ENCODE measurements around the gene PSMF1. TPM values are rescaled to one million over a fixed set of nuclear protein-coding genes. Genes with fewer than 3 reads are reported as not detected.

The PSMF1 gene
- polyA plus RNA-seq, 1 experiment, result 154 TPM

DNA sequence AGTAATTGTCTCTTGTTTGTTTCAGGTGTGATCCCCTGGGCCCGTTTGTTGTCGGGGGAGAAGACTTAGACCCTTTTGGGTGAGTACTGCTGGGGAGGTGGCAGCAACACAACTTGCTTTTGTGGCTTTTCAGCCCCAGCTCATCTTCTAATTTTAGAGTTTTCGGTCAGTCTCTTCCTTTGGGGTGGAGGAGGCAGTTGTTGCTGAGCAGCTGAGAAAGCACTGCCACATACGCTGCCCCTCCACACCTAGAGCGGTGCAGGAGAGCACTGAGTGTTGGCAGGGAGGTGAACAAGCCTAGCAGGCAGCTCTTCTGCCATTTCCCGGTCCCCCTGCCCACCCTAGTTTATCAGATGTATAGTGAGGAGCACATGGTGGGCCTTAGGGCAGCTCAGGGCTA, 44.7 kb downstream of the PSMF1 start:
- DNase-seq (ENCODE audit: low read depth), result no peak
- Histone ChIP-seq H3K4me3 (ENCODE audit: low read depth, low read length) (no peak overlapping the region), H3K36me3 (ENCODE audit: control insufficient read depth, insufficient read depth, low read length) (peaks cover 24% of the 10 kb centered on the region), H3K27me3 (ENCODE audit: control insufficient read depth, insufficient read depth, low read length) (no peaks in the 10 kb centered on the region)
- TF ChIP-seq, protein P1, sequence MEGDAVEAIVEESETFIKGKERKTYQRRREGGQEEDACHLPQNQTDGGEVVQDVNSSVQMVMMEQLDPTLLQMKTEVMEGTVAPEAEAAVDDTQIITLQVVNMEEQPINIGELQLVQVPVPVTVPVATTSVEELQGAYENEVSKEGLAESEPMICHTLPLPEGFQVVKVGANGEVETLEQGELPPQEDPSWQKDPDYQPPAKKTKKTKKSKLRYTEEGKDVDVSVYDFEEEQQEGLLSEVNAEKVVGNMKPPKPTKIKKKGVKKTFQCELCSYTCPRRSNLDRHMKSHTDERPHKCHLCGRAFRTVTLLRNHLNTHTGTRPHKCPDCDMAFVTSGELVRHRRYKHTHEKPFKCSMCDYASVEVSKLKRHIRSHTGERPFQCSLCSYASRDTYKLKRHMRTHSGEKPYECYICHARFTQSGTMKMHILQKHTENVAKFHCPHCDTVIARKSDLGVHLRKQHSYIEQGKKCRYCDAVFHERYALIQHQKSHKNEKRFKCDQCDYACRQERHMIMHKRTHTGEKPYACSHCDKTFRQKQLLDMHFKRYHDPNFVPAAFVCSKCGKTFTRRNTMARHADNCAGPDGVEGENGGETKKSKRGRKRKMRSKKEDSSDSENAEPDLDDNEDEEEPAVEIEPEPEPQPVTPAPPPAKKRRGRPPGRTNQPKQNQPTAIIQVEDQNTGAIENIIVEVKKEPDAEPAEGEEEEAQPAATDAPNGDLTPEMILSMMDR (IDR thresholded peaks at IDR 0.05; ENCODE audit: insufficient read depth, low read depth, low read length), result no peak
- POLR2A ChIA-PET, result no interaction called here
- CTCF ChIA-PET, result no interaction called here

DNA sequence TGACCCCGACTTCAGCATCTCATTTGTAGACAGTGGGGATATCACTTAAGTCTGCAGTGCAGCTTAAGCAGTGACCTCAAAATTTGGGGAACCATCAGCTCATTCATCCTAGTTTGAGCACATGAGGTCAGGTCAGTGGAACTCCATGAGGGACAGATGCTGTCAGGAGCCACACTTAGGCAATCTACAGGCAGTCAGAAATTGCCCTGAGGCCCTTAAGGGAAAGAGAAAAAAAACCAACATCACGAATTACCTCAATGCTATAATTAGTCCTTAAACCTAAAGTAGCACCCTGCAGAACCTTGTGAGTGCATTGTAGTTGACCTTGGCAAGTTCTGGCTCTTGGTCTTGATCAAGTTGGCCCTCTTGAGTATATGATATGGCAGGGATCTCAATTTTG, 45.3 kb downstream of the PSMF1 start:
- H3K36me3 ChIP-seq (ENCODE audit: control insufficient read depth, insufficient read depth, low read length), result peaks cover 26% of the 10 kb centered on the region
- no peak overlapping the region for H3K4me3 ChIP-seq (ENCODE audit: low read depth, low read length)
- no peak for DNase-seq (ENCODE audit: low read depth)
- CTCF ChIA-PET, result no interaction called here
- POLR2A ChIA-PET, result no interaction called here
- H3K27me3 ChIP-seq (ENCODE audit: control insufficient read depth, insufficient read depth, low read length), result no peaks in the 10 kb centered on the region
- TF ChIP-seq, protein P1 (IDR thresholded peaks at IDR 0.05; ENCODE audit: insufficient read depth, low read depth, low read length), result no peak

DNA sequence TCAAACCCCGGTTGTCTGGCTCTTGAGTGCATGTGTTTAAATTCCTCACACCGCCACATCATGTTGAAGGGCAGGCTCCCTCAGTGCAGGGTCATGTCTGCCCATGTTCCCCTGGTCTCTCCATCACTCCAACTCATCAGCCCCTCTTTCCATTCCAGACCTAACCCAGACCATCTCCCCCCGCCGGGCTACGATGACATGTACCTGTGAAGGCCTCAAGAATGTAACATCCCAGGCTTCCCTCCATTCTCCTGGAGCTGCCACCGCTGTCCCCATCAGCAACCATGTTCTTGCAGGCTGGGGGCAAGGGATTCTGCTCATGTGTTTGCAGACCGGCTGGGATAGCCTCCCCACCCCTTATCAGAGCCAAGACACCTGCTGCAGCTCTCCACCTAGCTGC, 46.5 kb downstream of the PSMF1 start:
- no peak for DNase-seq (ENCODE audit: low read depth)

DNA sequence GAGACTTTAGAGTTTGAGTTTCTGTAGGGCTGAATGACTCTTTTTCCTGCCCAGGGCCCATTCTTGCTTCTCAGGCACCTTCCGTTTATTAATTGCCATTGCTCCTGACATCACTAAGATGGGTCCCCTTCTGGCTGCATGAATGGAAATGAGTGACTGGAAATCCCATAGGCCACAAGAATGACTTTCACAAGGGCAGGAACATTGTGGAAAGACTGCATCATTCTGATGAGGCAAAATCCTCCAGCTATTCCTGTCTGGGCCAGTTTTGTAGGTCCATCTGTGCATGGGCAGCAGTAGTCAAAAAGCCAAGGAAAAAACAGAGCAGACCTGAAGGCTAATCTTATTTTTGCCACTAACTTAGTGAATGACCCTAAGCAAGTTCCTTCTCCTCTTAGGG, 47.1 kb downstream of the PSMF1 start:
- Histone ChIP-seq H3K36me3 (ENCODE audit: control insufficient read depth, insufficient read depth, low read length) (peaks cover 30% of the 10 kb centered on the region), H3K27me3 (ENCODE audit: control insufficient read depth, insufficient read depth, low read length) (no peaks in the 10 kb centered on the region), H3K4me3 (ENCODE audit: low read depth, low read length) (no peak overlapping the region)
- DNase-seq (ENCODE audit: low read depth), result no peak
- TF ChIP-seq, protein P1 (IDR thresholded peaks at IDR 0.05; ENCODE audit: insufficient read depth, low read depth, low read length), result no peak
- ChIA-PET POLR2A (no interaction called here), CTCF (no interaction called here)

More for the DNA sequence above, 46.5 kb downstream of the PSMF1 start:
- TF ChIP-seq, protein P1 (IDR thresholded peaks at IDR 0.05; ENCODE audit: insufficient read depth, low read depth, low read length), result no peak
- H3K27me3 ChIP-seq (ENCODE audit: control insufficient read depth, insufficient read depth, low read length), result no peaks in the 10 kb centered on the region
- H3K36me3 ChIP-seq (ENCODE audit: control insufficient read depth, insufficient read depth, low read length), result peaks cover 31% of the 10 kb centered on the region
- ChIA-PET POLR2A (no interaction called here), CTCF (no interaction called here)
- no peak overlapping the region for H3K4me3 ChIP-seq (ENCODE audit: low read depth, low read length)

DNA sequence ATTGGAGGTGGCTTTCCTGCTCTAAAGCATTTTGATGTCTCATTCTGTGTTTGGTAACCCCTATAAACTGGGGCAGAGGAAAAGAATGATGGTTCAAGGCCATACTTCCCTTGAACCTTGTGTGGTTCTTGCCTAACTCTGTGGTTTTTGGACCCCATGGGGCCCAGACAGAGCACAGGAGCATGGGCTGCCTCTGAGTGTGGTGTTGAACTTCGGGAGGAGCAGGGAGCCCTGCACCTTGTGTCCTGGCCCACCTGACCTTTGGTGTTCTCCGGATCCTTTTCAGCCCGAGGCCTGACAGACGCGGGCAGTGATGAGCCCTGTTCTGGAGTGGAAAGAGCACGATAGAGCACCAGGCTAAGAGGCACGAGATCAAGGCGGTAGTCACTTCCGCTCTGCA, 47.5 kb downstream of the PSMF1 start:
- Histone ChIP-seq H3K36me3 (ENCODE audit: control insufficient read depth, insufficient read depth, low read length) (peaks cover 26% of the 10 kb centered on the region), H3K27me3 (ENCODE audit: control insufficient read depth, insufficient read depth, low read length) (no peaks in the 10 kb centered on the region), H3K4me3 (ENCODE audit: low read depth, low read length) (no peak overlapping the region)
- ChIA-PET POLR2A (no interaction called here), CTCF (no interaction called here)
- DNase-seq (ENCODE audit: low read depth), result no peak
- TF ChIP-seq, protein P1 (IDR thresholded peaks at IDR 0.05; ENCODE audit: insufficient read depth, low read depth, low read length), result no peak
